SIG-M5 treated with dmso at 0.1 percent for 504 hours (cell line): ENCODE measurements around the gene GPSM1.

Experiments used
- DNase-seq: peaks from one replicate; lab custom pipeline; 2025; ENCODE audit not compliant: unreplicated experiment; lab: John Stamatoyannopoulos, UW

GPSM1 gene

DNA sequence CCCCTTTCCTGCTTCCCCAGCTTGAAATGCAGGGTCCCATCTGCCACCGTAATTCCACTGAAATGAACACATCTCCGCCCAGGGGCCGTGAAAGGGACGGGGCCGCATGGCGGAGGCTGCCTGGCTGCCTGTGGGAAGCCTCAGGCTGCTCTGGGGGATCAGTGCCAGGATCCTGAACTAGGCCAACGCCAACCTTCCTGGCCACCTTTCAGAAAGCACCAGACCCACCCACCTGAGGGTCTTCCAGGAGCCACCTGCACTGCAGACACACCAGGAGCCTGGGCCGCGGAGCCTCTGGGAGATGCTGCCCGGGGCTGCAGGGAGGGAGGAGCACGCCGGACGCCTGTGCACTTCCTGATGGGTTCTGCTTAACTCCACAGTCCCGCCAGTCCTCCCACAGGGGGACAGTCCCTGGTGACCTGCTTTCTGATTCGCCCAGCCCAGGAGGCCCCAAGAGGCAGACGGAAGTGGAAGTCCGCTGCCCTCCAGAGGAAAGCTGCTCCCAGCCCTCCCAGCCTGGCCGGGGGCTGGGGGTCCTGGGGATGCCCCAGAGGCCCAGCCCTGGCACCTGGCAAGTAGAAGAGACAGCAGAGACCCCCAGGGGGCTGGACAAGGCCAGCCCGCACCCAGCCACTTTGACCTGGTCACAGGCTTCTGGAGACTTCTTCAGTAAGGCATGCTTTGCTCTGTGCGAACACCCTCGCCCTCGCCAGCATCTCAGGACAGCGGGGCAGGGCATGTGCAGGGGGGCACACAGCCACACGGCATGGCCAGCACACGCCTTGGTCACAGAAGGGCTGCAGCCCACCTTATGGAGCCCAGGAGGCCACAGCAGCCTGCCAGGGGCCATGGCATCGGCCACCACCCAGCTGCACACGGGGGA is 46.2 kb downstream of the GPSM1 start, which contains the start of gene CARD9:
CARD9 (minus strand) TSS at position 370 of the 883 bp plus-strand sequence. CDS start 1,591 bp downstream, outside the sequence.
- no peak for DNase-seq

DNA sequence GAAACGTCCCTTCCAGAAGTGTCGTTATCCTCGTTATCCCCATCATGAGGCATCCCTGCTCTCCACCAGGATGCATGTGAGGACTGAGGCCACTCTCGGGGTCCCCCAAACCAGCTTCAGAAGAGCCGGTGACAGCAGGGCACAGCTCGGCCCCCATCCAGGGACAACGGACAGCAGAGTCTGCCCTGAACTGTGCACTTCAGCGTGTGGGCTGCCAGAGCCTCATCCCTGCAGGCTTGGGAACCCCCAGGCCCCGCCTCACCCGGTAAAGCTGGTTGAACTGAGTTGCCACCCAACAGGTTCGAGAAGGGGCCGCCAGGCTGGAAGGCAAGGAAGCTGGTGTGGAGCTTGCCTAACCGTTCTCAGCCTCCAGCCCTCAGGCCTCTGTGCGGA is 46.8 kb downstream of the GPSM1 start:
- DNase-seq, result no peak

DNA sequence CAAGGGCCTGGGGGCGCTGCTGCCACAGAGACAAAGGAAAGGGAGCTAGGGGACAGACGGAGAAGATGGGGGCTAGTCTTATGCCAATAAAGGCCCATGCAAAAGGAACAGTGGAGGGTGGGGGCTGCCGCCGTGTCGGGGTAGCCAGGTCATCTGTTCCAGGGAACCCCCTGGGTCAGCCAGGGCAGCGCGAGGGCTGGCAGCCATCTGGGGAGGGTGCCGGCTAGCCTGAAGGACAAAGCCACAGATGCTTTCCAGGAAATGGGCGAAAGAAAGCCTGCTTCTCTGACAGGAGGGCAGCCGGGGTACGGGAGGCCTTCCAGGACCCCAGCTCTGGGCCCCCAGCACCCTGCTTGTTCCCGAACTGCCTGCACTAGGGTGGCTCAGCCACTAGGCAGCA is 47.8 kb downstream of the GPSM1 start:
- no peak for DNase-seq

DNA sequence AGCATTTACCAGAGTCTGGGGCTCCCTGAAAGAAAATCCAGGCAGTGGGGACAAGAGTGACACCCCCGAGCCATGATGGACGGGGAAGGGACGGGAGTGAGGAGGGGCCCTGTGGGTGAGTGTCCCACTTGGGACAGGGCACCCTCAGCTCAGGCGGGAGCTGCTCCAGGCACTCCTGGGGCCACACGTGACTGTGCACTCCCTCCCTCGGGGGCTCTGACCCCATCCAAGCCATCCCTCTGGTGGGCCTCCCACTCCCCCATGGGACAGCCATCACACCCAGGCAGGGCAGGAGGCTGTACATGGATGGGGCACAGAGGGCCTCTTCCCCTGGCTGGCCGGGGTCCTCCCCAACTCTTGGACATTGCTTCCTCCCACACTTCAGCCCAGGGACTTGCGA is 49.1 kb downstream of the GPSM1 start:
- no peak for DNase-seq

DNA sequence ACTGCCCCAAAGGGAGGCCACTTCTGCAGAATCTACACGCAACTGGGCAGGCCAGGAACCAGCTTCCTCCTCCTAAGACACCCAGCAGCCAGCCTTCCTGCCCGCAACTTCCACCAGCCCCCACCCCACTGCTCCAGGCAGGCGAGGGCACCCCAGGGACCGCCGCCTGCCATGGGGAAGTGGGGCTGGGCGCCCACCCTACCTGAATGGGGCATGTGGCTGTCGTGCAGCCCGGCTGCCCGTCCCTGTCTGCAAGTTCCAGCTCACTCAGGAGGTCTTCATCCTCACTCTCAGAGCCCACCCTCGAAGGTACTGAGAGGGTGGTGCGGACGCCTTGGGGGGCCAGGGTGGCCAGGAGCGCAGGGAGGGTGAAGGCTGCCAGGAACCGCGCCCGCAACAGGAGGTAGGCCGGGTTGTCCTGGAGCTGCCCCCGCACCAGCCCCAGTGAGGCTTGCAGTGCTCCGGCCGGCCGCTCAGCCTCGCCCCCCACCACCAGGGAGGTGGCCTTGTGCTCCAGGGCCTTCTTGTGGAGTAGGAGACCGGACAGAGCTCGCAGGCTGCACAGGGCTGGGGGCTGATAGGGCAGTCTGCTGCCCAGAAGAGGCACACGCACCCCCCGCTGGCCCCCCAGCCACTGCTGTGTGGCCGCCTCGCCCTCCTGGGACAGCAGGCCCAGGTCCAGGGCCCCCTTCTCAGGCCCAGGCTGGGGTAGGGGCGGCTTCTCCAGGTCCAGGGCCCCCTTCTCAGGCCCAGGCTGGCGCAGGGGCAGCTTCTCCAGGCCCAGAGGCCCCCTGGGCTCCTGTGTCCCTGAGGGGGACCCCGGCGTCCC is 50.2 kb downstream of the GPSM1 start:
- DNase-seq, result no peak

DNA sequence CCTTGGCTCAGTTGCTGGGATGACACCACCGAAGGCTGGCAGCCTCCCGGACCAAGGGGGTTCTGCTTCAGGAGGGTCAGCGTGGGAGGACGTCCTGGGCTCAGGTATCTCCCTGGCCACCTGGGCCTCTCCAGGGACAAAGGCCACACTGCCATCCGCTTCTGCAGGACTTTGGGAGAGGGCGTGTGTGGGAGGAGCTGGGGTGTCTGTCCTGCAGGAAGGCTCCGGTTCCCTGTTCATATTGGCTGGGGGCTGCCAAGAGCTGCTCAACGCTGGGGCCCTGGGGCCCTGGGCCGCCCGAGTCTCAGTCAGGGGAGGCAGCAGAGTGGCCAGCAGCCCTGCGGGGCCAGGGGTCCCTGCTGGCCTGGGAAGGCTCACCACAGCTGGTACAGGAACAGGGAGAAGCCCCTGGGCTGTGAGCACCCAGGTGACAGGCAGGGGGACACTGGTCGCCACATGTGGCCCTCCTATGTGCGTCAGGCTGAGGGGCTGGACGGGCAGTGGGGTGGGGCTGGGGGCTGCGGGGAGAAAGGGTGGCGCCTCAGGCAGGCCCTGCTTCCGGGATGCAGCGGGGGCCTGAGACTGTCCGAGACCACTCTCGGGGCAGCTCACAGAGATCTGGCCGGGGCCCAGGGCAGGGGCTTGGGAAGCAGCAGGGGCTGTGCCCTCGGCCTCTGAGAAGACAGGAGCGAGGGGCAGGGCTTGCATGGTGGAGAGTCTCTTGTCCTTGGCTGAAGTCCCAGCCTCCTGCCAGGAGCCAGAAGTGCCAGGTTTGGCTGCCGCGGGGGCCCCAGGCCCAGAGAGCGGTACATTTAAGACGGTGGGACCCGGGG is 51.0 kb downstream of the GPSM1 start:
- no peak for DNase-seq

DNA sequence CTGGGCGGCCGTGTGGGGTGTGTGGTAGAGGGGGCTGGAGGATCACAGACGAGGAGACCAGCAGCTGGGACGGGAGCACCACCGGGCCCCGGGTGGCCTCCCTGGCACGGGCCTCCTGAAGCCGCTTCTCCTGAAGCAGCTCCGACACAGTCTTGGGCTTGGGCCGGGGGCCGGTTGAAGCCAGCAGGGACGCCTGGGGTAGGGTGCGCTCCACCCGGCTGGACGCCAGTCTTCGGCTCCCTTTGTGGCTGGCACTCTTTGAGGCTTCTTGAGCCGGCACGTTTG is 51.6 kb downstream of the GPSM1 start:
- DNase-seq, result no peak

DNA sequence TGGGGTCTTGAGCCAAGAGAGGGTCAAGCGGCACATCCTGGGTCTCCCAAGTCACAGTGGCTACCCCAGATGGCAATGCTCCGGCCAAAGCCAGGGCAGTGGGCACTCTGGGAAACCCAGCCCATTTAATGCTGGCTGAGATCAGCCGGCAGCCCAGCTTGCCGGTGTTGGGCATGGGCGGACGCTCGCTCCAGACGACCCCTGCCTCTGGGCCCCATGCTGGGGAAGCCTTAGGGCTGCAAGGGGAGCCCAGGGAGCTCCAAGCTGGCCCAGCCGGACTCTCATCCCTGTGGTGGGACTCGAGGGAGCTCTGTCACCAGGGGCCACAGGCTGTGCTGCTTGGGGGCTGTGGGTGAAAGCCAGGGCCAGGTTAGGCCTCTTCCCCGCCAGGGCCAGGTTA is 52.1 kb downstream of the GPSM1 start:
- no peak for DNase-seq

DNA sequence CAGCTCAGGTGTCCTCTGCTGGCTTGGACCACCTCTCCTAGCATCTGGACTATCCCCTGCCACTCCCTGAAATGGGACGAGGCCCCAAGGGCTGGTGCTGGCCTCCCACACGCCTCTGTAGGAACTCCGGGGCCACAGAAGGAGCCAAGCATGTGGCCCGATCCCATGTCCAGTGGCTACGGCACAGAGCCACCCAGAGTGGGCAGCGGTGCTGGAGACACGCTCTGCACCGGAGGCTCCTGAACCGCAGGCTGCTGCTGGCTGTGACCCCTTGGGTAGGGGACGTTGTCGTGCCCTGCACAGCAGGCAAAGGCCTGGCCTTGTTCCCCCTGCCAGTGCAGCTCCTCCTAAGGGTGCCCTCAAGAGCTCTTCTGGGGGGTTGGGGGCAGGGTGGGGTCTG is 52.6 kb downstream of the GPSM1 start:
- DNase-seq, result no peak

DNA sequence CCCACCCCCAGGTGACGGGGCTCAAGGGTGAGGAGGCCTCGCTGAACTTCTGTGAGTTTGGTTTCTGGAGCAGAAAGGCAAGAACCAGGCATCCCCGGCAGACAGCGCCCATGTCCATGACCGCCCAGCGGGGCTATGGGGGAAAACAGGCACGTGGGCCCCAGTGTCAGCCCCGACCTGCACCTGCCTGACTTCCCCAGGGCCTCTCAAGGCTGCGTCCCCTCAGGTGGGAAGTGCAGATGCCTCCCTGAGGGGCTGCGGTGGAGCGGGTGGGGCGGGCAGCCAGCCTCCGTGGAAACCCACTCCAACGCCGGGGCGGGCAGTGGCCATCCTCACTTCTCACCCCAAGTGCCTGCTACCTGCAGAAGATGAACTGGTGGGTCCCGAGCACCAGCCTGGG is 53.0 kb downstream of the GPSM1 start:
- no peak for DNase-seq

DNA sequence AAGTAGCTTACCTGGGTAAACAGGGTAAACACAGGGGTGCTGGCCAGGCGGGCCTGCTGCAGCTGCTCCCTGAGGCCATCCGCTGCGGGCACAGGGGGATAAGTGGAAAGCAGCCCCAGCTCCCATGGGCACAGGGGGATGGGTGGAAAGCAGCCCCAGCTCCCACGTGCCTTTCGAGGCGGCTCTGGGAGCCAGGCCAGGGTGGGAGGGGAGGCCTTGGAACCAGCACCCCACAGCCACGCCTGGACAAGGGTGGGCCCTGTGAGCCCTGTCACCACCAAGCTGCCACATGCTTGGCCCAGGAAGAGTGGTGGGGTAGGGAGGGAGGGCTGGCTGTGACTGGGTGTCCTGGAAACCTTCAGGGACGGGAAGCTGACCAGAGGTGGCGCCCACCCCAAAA is 54.0 kb downstream of the GPSM1 start:
- DNase-seq, result no peak

DNA sequence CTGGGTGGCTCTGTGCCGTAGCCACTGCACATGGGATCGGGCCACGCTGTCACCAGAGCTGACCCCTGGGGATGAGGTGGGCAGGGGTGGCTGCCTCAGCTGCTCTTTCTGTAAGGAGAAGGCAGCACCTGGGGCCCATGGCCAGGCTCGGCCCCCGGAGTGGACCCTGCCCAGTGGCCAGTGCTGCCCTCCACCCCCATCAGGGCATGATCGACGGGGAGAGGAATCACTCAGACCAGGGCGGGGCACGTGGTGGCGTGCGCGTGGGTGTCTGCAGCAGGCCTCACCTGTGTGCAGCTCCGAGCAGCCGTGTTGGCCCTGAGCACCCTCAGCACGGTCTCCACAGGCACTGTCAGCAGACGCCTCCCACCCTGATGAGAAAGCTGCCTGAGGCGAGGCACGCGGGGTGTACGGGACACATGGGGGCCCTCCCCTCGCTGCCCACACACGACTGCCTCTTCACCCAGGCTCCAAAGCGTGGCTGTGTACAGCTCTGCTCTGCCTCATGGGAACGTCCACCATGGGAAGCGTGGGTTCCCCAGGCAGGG is 54.7 kb downstream of the GPSM1 start:
- DNase-seq, result no peak

DNA sequence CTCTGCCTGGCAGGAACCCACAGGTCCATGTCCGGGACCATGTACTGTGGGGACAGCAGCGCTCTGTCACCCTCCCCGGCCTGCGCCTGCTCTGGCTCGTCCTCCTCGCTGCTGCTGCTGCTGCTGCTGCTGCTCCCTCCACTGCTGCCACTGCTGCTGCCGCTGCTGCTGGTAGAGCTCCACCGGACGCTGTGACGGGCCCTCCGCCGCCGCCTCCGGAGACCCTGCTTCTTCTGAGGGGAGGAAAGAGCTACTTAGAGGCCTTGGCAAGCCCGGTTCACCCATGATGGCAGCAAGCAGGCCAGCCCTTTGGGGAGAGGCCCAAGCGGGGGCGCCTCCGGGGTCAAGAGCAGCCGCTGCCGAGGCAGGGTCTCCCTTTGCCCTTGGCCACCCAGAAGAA is 56.1 kb downstream of the GPSM1 start:
- DNase-seq, result no peak

DNA sequence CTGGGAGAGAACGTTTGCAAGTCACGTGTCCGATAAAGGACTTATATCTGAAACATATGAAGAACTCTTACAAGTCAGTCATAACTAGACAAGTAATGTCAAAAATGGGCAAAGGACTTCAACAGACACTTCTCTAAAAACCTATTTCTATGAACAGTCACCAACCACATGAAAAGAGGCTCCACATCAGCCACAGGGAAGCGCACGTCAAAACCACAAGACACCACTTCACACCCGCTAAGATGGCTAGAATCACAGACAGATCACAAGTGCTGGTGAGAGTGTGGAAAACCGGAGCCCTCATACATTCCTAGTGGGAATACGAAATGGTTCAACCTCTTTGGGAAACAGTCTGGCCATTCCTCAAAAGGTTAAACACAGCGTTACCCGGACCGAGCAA is 57.7 kb downstream of the GPSM1 start:
- DNase-seq, result no peak

DNA sequence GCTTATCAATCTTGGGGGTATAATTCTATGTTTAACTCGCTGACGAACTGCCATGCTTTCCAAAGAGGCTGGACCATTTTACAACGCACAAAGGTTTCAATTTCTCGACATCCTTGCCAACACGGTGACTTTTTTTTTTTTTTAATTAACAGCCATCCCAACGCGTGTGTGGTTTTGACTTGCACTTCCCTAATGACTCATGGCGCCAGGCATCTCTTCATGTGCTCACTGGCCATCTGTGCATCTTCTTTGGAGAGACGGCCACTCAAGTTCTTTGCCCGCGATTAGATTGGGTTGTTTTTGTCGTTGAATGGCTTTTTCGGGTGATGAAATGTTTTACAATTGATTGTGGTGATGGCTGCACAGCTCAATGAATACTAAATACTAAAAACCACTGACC is 58.7 kb downstream of the GPSM1 start:
- DNase-seq, result no peak

DNA sequence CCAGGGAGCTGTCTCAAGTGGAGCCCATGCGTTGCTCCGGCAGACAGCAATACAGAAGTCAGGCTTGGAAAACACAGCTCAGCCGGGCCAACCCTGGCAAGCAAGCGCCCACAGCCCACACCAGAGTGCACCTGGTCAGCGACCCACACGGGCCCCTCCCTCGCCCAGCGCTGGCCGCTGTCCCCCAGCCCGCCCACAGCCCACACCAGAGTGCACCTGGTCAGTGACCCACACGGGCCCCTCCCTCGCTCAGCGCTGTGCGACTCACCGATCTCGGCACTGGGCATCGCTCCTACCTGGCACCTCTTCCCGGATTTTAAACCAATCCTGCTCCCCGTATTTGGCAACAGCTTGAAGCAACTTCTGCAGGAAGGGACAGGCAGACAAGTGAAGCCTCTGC is 59.9 kb downstream of the GPSM1 start:
- no peak for DNase-seq

DNA sequence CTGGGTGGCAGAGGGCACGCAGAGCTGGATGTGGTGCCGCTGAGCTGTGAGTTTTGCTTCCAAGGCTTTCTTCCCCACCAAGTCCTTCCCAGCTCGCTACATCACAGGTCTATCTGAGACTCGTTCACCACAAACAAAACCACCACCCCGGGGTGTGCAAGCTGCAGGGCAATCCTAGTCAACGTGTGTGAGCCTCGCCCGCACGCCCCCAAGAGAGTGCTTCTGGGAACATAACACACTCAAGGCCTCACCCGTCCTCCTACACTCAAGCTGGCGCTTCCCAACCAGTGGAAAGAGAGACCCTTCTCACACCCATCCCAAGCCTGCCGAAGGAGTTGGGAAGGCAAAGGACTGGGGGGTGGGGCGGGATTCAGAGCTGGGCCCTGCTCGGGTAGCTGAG is 62.1 kb downstream of the GPSM1 start:
- DNase-seq, result no peak

DNA sequence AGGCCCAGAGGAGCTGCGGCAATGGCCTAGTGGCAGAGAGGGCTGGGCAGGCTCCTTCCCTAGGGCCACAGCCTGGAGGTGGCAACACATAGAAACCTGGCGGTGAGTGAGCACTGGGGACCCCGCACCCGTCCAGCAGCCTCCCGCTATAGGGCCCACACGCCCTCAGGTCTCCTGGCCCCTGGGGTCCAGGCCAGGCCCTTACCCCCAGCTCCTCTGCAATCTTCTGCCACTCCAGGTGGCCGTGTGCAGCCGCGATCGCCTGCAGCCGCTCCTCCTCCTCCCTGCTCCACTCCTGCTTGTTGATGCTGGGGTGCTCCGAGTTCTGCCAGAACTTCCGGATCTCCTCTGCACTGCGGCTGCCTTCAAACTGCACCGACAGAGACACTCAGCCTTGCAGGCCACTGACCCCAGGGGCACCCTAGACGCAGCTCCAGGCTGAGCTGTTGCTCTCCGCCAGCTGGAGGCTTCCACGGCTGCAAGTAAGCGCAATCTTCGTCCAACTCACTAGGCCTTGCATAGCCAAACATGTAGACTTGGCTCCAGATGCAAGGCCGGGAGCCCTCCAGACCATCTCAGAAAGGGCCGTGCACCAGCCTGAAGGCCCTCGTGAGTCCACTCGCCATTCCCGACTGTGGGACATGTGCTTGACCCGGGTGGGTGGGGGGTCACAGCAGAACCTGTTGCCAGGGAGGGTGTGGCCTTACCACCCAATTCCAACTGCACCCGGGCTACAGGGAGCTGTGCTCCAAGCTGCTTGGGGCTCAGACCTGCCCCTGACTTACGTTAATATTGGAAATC is 64.6 kb downstream of the GPSM1 start:
- DNase-seq, result no peak

DNA sequence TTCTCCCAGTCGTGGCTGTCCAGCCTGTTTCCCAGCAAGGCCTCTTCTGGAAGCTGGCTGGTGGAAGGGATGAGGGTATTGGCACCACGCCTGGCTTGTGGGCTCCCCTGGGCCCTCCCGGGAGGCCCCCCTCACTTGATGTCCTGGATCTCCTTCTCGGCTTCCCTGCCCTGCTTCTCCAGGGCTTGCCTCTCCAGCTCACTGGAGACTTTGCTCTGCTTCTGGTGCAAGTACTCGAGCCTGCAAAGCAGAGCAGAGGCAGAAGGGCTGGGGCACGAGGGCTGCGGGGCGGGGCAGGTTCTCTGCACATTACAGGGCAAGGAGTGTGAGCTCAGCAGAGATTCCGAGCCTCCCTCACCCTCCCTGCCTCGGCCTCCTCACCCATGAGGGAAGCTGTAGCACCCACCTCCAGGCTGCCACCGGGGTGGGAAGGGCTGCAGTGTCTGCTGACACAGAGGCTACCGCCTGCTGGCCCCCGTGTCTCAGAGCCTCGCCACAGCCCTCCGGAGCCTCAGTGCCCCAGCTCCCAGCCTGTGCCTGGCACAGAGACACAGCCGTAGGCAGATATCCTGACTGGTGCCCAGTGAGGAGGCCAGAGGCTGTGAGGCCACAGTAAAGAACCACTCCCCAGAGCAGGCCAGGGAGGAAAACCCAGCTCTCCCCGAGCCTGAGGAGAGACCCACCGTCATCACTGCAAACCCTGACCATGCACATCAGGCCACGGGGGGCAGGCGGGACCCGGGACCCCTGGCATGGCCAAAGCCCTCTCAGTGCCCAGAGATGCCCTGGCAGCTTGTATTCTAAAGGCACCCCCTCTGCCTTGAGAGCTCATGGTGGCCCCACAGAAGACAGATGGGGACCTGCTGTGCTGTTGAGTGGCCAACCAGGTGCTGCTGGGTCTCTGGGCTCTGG is 65.5 kb downstream of the GPSM1 start:
- no peak for DNase-seq
